Liver (tissue), 9 donors: ENCODE measurements around the gene ING1. TPM values are rescaled to one million over a fixed set of nuclear protein-coding genes. Genes with fewer than 3 reads are reported as not detected.

Experiments used
- DNase-seq: peaks from one replicate; pipeline ENCODE4 v3.0.0-alpha.2; 2017; ENCODE audit warnings: low spot score
- H3K27ac ChIP-seq, 2 donors: one replicate each; pipeline ENCODE4 v1.7.0; 2013; ENCODE audit warnings: inconsistent platforms in 2 of 2, low read length in 2 of 2, control low read depth in 1 of 2, low read depth in 1 of 2, mild to moderate bottlenecking in 1 of 2
- H3K27me3 ChIP-seq, 4 donors: one replicate each; pipeline versions ENCODE4 v1.6.1 to v1.7.0; 2013; ENCODE audit warnings: low read length in 3 of 4, inconsistent platforms in 1 of 4, mild to moderate bottlenecking in 1 of 4, moderate library complexity in 1 of 4; ENCODE audit not compliant: control insufficient read depth in 4 of 4, insufficient read depth in 4 of 4
- H3K36me3 ChIP-seq, 4 donors: one replicate each; pipeline versions ENCODE4 v1.6.1 to v1.7.0; 2013; ENCODE audit warnings: low read length in 3 of 4, mild to moderate bottlenecking in 3 of 4, low read depth in 1 of 4, moderate library complexity in 1 of 4; ENCODE audit not compliant: control insufficient read depth in 4 of 4, insufficient read depth in 3 of 4
- H3K4me1 ChIP-seq, 4 donors: one replicate each; pipeline versions ENCODE4 v1.6.1 to v1.7.0; 2013; ENCODE audit warnings: low read length in 3 of 4, mild to moderate bottlenecking in 3 of 4, moderate library complexity in 1 of 4; ENCODE audit not compliant: control insufficient read depth in 4 of 4, insufficient read depth in 4 of 4
- H3K4me3 ChIP-seq, 3 donors: one replicate each; pipeline versions ENCODE4 v1.6.1 to v1.7.0; 2013; ENCODE audit warnings: low read length in 3 of 3, control low read depth in 1 of 3, low read depth in 1 of 3, mild to moderate bottlenecking in 1 of 3
- H3K9ac ChIP-seq, 2 donors: one replicate each; pipeline ENCODE4 v1.7.0; 2013; ENCODE audit warnings: low read length in 2 of 2, mild to moderate bottlenecking in 2 of 2, moderate library complexity in 2 of 2, control low read depth in 1 of 2, low read depth in 1 of 2
- H3K9me3 ChIP-seq, 4 donors: one replicate each; pipeline versions ENCODE4 v1.6.1 to v1.7.0; 2013; ENCODE audit warnings: low read length in 3 of 4; ENCODE audit not compliant: control insufficient read depth in 4 of 4
- ATF3 ChIP-seq: IDR thresholded peaks from 2 replicates; pipeline ENCODE4 v1.6.1; 2016; ENCODE audit warnings: antibody characterized with exemption
- CTCF ChIP-seq: fragments of 150-350 bp; IDR thresholded peaks from 2 replicates; pipeline ENCODE4 v1.5.1; 2017; ENCODE audit warnings: improper control_type of control experiment, low read depth, low read length; ENCODE audit not compliant: missing input control
- EGR1 ChIP-seq, 2 donors: IDR thresholded peaks; 2 replicates each; pipeline ENCODE4 v1.6.1; 2016 to 2018; ENCODE audit warnings: antibody characterized with exemption in 2 of 2, low read depth in 2 of 2
- FOXA1 ChIP-seq: IDR thresholded peaks from 2 replicates; pipeline ENCODE4 v1.6.1; 2016; ENCODE audit warnings: antibody characterized with exemption
- FOXA2 ChIP-seq: IDR thresholded peaks from 2 replicates; pipeline ENCODE4 v1.6.1; 2016; ENCODE audit warnings: antibody characterized with exemption
- HNF4G ChIP-seq: IDR thresholded peaks from 2 replicates; pipeline ENCODE4 v1.6.1; 2016; ENCODE audit warnings: antibody characterized with exemption
- MAX ChIP-seq: IDR thresholded peaks from 2 replicates; pipeline ENCODE4 v1.6.1; 2016; ENCODE audit warnings: antibody characterized with exemption
- RAD21 ChIP-seq, 2 donors: IDR thresholded peaks; 2 replicates each; pipeline ENCODE4 v1.6.1; 2016; ENCODE audit warnings: antibody characterized with exemption in 2 of 2, mild to moderate bottlenecking in 2 of 2
- REST ChIP-seq: IDR thresholded peaks from 2 replicates; pipeline ENCODE4 v1.6.1; 2016; ENCODE audit warnings: antibody characterized with exemption, mild to moderate bottlenecking
- RXRA ChIP-seq, 2 donors: IDR thresholded peaks; 2 replicates each; pipeline ENCODE4 v1.6.1; 2017 to 2018; ENCODE audit warnings: antibody characterized with exemption in 2 of 2, mild to moderate bottlenecking in 1 of 2
- TAF1 ChIP-seq: conservative IDR thresholded peaks from 2 replicates; pipeline ENCODE4 v1.6.1; 2016; ENCODE audit warnings: antibody characterized with exemption, mild to moderate bottlenecking
- YY1 ChIP-seq: IDR thresholded peaks from 2 replicates; pipeline ENCODE4 v1.6.1; 2016; ENCODE audit warnings: antibody characterized with exemption, mild to moderate bottlenecking
- ZBTB33 ChIP-seq: IDR thresholded peaks from 2 replicates; pipeline ENCODE4 v1.6.1; 2016; ENCODE audit warnings: antibody characterized with exemption
- WGBS: extraction: QIAGEN DNeasy Blood & Tissue Kit; methylation state at CpG from one replicate; pipeline ENCODE4 v1.1.7; 2013; 5-methylcytosine and 5-hydroxymethylcytosine counted together
- polyA plus RNA-seq, 2 donors: library from polyadenylated mRNA; stranded (reverse) in 1 of 2; unstranded in 1 of 2; fragments of 200-250 nt in 1 of 2; fragments of >200 nt in 1 of 2; fragmentation: Nextera tagmentation in 1 of 2; extraction: Ambion mirVana in 1 of 2; gene quantifications; one replicate each; pipeline versions ENCODE4 v1.2.1 to v1.2.3, GENCODE V29; 2013 to 2015
- total RNA-seq, 2 donors: library from RNA; depleted of rRNA; stranded (reverse); fragments of >200 nt; gene quantifications; one replicate each; pipeline ENCODE4 v1.2.3, GENCODE V29; 2014
- donor health status: healthy.
- donor health status: healthy.
- donor health status: healthy.
- donor health status: healthy.
- donor health status: healthy.

ING1 gene
- total and polyA plus RNA-seq, 4 donors: 7.5 to 14.1 (median 9.1) TPM

- no peak for TF ChIP-seq EGR1 (IDR thresholded peaks at IDR 0.05; ENCODE audit: low read depth in 2 of 2)
- TF ChIP-seq HNF4G: no peak
- no peak for TF ChIP-seq RXRA (IDR thresholded peaks at IDR 0.05)
- TF ChIP-seq REST: no peak
- TF ChIP-seq CTCF: no peak
- Histone ChIP-seq H3K9me3 (peaks cover 0 to under 1% (median 0%) of the 10 kb centered on the region in 4 donors), H3K27ac (no peak overlapping the region), H3K9ac (no peak overlapping the region), H3K36me3 (no peaks in the 10 kb centered on the region), H3K4me3 (no peak overlapping the region), H3K27me3 (no peaks in the 10 kb centered on the region), H3K4me1 (no peaks in the 10 kb centered on the region)
- 83% methylated on average over 4 of the region's 4 CpGs for WGBS
- no peak for DNase-seq
These were observed 34.8 kb downstream of the ING1 start for GRCh38 chr13:110748271-110748670.

- H3K9ac ChIP-seq: no peak overlapping the region
- H3K4me3 ChIP-seq: no peak overlapping the region
- H3K27me3 ChIP-seq: no peaks in the 10 kb centered on the region
- no peaks in the 10 kb centered on the region for H3K36me3 ChIP-seq
- WGBS: 82% methylated on average over 3 of the region's 3 CpGs
- no peaks in the 10 kb centered on the region for H3K4me1 ChIP-seq
- no peak for DNase-seq
- TF ChIP-seq YY1 (no peak), CTCF (no peak), HNF4G (no peak)
- H3K27ac ChIP-seq: no peak overlapping the region
- H3K9me3 ChIP-seq: no peaks in the 10 kb centered on the region
These were observed 42.7 kb downstream of the ING1 start for GRCh38 chr13:110756219-110756631.

- Histone ChIP-seq H3K9ac (no peak overlapping the region), H3K9me3 (no peaks in the 10 kb centered on the region), H3K27ac (no peak overlapping the region), H3K27me3 (no peaks in the 10 kb centered on the region), H3K4me3 (no peak overlapping the region), H3K4me1 (no peaks in the 10 kb centered on the region), H3K36me3 (no peaks in the 10 kb centered on the region)
- 92% methylated on average over 14 of the region's 14 CpGs for WGBS
- DNase-seq: no peak
- no peak for TF ChIP-seq FOXA2
- TF ChIP-seq MAX: no peak
- TF ChIP-seq TAF1: no peak
- TF ChIP-seq RXRA (IDR thresholded peaks at IDR 0.05): no peak
- no peak for TF ChIP-seq FOXA1
- TF ChIP-seq REST: no peak
- TF ChIP-seq ZBTB33: no peak
- no peak for TF ChIP-seq ATF3
- TF ChIP-seq RAD21 (IDR thresholded peaks at IDR 0.05): no peak
- TF ChIP-seq HNF4G: no peak
- no peak for TF ChIP-seq YY1
These were observed 43.8 kb downstream of the ING1 start for GRCh38 chr13:110757296-110757695.
